ENCODE data around the gene FOXC1.

FOXC1 gene

GRCh38 chr6:1572892-1573291 lies 36.8 kb upstream of the FOXC1 start:
- TF ChIP-seq, protein P1, sequence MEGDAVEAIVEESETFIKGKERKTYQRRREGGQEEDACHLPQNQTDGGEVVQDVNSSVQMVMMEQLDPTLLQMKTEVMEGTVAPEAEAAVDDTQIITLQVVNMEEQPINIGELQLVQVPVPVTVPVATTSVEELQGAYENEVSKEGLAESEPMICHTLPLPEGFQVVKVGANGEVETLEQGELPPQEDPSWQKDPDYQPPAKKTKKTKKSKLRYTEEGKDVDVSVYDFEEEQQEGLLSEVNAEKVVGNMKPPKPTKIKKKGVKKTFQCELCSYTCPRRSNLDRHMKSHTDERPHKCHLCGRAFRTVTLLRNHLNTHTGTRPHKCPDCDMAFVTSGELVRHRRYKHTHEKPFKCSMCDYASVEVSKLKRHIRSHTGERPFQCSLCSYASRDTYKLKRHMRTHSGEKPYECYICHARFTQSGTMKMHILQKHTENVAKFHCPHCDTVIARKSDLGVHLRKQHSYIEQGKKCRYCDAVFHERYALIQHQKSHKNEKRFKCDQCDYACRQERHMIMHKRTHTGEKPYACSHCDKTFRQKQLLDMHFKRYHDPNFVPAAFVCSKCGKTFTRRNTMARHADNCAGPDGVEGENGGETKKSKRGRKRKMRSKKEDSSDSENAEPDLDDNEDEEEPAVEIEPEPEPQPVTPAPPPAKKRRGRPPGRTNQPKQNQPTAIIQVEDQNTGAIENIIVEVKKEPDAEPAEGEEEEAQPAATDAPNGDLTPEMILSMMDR (IDR thresholded peaks at IDR 0.05; ENCODE audit: insufficient read depth, low read depth, low read length, missing control alignments), result no peak
- no peak for DNase-seq (ENCODE audit: low read depth)
- no peak overlapping the region for H3K4me3 ChIP-seq (ENCODE audit: low read depth, low read length)

- peak; percentile 32 for DNase-seq (ENCODE audit: low read depth)
These were observed 35.5 kb upstream of the FOXC1 start for GRCh38 chr6:1574083-1574761.

GRCh38 chr6:1574890-1575209 lies 34.9 kb upstream of the FOXC1 start:
- DNase-seq (ENCODE audit: low read depth), result no peak
- TF ChIP-seq, protein P1 (IDR thresholded peaks at IDR 0.05; ENCODE audit: insufficient read depth, low read depth, low read length, missing control alignments), result no peak
- no peak overlapping the region for H3K4me3 ChIP-seq (ENCODE audit: low read depth, low read length)

More at GRCh38 chr6:1574083-1574761, 35.5 kb upstream of the FOXC1 start:
- TF ChIP-seq, protein P1 (IDR thresholded peaks at IDR 0.05; ENCODE audit: insufficient read depth, low read depth, low read length, missing control alignments), result no peak
- no peak overlapping the region for H3K4me3 ChIP-seq (ENCODE audit: low read depth, low read length)

DNA sequence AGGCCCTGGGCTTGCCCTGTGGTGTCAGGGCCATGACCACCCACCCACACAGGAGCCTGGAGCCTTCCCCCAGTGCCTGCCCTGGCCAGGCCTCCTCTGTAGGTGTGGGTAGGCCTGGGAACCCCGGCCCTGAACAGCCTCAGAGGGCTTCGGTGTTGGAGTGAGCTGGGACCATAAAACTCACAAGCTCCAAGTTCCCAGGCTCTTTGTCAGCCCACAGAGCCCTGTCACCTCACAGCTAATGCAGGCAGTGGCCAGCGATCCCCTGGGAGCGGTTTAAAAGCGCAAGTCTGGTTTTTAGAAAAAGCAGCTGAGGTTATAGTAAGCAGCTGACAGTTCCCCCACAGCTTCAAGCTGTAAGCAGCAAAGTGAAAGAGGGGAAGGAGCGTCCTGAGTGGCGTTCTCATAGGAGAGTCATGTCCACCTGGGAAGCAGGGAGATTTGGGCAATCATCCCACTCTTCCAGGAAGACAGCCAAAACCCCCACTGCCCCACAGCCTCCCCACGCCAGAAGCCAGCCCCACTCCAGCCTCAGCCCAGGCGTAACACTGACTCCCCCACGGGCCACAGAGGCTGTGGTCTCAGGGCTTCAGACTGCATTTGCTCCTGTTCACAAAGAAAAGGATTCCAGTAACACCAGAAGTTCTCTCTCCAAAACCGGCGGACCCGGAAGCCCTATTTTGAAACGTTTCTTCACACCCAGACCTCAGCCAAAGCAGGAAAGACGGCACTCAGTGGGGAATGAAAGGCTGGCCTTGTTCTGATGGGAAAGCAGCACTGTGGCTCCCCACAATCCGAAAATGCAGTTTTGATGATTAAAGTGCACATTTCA lies 34.3 kb upstream of the FOXC1 start:
- TF ChIP-seq, protein P1 (IDR thresholded peaks at IDR 0.05; ENCODE audit: insufficient read depth, low read depth, low read length, missing control alignments), result no peak
- DNase-seq (ENCODE audit: low read depth), result peak; percentile 69
- H3K4me3 ChIP-seq (ENCODE audit: low read depth, low read length), result peak overlapping the region; percentile 22; the same call in 1 of the 2 replicates

- H3K4me3 ChIP-seq (ENCODE audit: low read depth, low read length), result no peak overlapping the region
- TF ChIP-seq, protein P1 (IDR thresholded peaks at IDR 0.05; ENCODE audit: insufficient read depth, low read depth, low read length, missing control alignments), result no peak
- DNase-seq (ENCODE audit: low read depth), result no peak
These were observed 33.5 kb upstream of the FOXC1 start for GRCh38 chr6:1576166-1576565.

- no peak for DNase-seq (ENCODE audit: low read depth)
- TF ChIP-seq, protein P1 (IDR thresholded peaks at IDR 0.05; ENCODE audit: insufficient read depth, low read depth, low read length, missing control alignments), result no peak
- no peak overlapping the region for H3K4me3 ChIP-seq (ENCODE audit: low read depth, low read length)
These were observed 33.0 kb upstream of the FOXC1 start for GRCh38 chr6:1576711-1577110.

Measured in GM12865 (cell line).